ENCODE measurements around the gene PDZD7.

PDZD7 gene

DNA sequence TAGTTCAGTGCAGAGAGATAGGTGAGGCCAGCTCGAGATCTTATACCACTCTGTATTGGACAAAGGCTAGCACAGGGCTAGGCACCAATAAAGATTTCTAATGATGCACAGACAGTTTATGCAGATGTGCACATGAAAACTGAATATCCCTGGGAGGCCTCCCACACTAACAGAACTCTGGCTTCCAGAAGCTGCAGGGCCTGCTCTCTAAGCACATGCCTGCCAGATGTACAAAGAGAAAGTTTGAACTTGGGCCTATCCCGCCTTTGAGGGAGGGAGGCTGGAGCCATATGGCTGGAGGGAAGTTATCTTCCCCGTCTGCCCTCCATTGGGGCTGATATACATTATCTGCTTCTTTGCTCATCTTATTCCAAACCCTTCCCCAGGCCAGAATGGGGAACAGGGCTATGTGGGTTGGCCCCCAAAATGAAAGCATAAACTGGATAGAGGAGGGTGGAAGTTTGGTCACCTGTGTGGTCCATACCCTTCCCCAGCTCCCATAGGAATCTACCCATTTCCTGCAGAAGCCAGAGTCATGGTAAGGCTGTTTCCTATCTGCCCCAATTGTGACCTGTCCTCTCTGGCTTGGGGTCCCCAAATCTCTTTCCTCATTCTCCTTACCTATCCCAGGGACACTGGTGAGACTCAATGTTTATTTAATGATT, 34.7 kb upstream of the PDZD7 start:
- TF ChIP-seq GATA2 (IDR thresholded peaks at IDR 0.05; ENCODE audit: low read depth, low read length) = no peak
- TF ChIP-seq GATA3 (IDR thresholded peaks at IDR 0.05; ENCODE audit: low read depth, low read length) = no peak

DNA sequence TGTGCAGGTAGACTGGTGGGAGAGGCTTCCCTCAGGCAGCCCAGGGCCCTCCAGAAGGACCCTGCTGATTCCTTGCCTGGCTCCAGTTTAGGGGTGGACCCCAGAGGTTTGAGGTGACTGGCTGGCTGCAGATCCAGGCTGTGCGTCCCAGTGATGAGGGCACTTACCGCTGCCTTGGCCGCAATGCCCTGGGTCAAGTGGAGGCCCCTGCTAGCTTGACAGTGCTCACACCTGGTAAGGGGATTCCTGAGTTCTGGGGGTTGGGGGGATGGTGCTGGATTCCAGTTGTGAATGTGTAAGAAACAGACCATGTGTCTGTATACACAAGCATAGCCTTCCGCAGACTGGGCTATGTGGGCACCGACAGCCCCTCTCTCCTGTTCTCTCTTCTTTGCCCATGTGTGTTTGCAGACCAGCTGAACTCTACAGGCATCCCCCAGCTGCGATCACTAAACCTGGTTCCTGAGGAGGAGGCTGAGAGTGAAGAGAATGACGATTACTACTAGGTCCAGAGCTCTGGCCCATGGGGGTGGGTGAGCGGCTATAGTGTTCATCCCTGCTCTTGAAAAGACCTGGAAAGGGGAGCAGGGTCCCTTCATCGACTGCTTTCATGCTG, 33.6 kb upstream of the PDZD7 start:
- TF ChIP-seq GATA2 (IDR thresholded peaks at IDR 0.05; ENCODE audit: low read depth, low read length) (no peak), GATA3 (IDR thresholded peaks at IDR 0.05; ENCODE audit: low read depth, low read length) (no peak)

DNA sequence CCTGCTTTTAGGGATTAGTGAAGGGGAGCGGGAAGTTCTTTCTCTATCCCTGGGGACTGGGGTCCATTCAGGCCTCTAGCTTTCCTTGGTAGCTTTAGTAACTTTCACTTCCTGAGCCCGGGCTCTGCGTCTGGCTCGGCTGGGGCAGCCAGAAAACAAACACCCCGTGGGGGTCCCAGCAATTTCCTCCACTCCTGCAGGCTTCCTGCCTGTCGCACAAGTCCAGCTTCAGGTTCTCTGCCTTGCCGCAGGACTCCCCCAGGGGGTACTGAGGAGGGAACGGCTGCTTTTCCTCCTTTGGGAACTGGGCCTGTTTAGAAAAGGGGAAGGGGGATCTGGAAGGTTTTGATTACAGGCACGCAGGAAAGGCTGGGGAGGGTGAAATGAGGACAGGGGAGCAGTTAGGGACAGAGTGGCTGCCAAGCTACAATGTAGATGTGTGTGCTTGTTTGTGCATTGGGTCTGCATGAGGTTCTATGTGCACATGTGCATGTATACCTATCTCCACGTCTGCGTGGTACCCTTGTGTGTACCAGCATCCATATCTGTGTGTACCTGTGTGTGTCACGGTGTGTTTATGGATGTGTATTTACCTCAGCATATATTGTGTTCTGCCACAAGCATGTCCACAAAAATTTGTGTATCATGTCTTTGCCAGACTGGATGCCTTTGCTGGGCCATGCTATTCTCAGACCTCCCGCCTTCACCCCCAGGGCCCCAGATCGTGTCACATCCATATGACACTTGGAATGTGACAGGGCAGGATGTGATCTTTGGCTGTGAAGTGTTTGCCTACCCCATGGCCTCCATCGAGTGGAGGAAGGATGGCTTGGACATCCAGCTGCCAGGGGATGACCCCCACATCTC, 32.9 kb upstream of the PDZD7 start:
- TF ChIP-seq GATA3 (IDR thresholded peaks at IDR 0.05; ENCODE audit: low read depth, low read length) (no peak), GATA2 (IDR thresholded peaks at IDR 0.05; ENCODE audit: low read depth, low read length) (no peak)

DNA sequence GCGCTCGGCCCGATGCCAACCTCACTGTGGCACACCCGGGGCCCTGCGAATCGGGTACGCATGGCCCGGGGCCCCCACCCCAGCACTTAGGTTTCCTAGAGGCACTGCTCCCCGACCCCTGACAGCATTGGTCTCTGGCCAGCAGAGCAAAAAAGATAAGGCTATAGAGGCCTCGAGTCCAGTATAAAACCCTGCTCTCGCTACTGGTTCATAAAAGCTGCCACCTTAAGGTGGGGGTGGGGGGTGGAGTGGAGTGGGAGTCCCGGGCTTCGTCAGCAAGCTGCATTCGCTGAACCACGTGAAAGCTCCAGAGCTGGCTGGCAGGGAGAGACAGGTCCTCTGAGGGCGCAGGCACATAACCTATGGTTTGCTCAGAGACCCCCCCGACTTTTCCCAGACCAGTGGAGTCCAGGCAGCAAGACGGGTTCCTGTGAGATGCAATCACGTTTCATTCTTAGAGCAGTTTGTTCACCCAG, 32.2 kb upstream of the PDZD7 start:
- TF ChIP-seq GATA3 (IDR thresholded peaks at IDR 0.05; ENCODE audit: low read depth, low read length) (no peak), GATA2 (IDR thresholded peaks at IDR 0.05; ENCODE audit: low read depth, low read length) (no peak)

DNA sequence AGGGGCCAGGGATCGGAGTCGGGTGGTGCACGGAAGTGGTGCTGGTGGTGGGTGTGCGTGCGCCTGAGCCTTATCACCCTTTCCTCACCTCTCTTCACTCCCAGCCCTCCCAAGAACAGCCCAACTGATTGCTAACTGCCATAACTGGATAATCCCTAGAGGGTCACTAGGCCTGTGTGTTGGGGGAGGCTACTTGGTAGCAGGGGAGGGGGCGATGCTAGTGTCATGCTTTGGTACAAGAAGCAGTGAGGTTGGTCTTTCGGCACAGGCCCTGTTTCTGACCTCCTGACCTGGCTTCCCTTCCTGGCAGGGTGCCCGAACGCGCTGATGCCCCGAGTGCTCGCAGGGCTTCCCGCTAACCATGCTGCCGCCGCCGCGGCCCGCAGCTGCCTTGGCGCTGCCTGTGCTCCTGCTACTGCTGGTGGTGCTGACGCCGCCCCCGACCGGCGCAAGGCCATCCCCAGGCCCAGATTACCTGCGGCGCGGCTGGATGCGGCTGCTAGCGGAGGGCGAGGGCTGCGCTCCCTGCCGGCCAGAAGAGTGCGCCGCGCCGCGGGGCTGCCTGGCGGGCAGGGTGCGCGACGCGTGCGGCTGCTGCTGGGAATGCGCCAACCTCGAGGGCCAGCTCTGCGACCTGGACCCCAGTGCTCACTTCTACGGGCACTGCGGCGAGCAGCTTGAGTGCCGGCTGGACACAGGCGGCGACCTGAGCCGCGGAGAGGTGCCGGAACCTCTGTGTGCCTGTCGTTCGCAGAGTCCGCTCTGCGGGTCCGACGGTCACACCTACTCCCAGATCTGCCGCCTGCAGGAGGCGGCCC, 31.5 kb upstream of the PDZD7 start:
- TF ChIP-seq GATA2 (IDR thresholded peaks at IDR 0.05; ENCODE audit: low read depth, low read length) = no peak
- TF ChIP-seq GATA3 (IDR thresholded peaks at IDR 0.05; ENCODE audit: low read depth, low read length) = no peak

DNA sequence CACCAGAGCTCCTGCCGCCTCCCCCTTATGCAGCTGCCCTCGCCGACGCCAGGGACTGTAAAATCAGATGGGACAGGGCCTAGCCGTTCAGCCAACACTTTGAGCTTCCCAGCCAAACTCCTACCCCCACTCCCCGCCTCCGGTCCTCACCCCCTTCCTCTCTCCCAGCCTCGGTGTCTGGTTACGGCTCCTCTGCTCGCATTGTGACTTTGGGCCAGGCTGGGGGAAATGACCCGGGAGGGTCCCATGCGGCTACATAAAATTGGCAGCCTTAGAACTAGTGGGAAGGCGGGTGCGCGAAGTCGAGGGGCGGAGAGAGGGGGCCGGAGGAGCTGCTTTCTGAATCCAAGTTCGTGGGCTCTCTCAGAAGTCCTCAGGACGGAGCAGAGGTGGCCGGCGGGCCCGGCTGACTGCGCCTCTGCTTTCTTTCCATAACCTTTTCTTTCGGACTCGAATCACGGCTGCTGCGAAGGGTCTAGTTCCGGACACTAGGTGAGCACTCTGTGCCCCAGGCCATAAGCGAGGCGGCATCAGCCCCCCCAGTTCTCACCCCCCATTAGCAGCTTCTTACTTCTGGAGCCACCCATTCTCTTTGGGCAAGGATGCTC, 30.8 kb upstream of the PDZD7 start, which contains the start of gene KAZALD1:
Gene KAZALD1, plus strand, starts transcription at position 366 of the 608 bp plus-strand sequence. CDS start 604 bp downstream, outside the sequence.
- TF ChIP-seq GATA3 (IDR thresholded peaks at IDR 0.05; ENCODE audit: low read depth, low read length) = no peak
- no peak for TF ChIP-seq GATA2 (IDR thresholded peaks at IDR 0.05; ENCODE audit: low read depth, low read length)

DNA sequence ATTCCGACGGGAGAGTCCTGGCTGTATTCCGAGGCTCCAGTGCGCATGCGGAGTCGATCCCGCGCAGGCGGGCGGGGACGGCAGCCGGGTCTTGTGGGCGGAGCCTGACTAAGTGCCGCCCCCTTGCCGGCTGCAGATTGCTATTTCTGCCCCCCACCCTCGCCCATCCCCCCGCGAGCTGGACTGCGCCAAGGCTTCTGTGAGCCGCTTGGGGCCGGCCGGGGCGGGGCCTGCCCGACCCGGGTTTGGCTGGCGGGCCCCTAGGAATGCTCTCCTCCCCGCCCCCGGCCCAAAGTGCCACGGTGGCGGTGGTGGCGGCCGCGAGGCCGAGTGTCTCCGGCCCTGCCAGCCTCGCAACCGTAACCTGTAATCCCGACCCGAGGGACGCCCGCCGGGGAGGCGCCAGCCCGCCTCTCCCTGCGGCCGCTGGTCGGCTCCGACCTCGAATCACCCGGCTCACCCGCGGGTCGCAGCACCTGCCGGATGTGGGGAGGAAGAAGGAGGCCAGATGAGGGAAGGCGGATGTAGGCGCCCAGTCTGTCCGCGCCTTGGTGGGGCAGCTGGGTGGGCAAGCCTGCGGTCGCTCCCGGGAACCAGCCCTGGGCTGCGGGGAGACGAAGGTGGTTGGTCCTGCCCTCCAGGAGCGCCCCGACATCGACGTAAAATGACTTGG, 30.2 kb upstream of the PDZD7 start:
- TF ChIP-seq GATA3 (IDR thresholded peaks at IDR 0.05; ENCODE audit: low read depth, low read length) = no peak

DNA sequence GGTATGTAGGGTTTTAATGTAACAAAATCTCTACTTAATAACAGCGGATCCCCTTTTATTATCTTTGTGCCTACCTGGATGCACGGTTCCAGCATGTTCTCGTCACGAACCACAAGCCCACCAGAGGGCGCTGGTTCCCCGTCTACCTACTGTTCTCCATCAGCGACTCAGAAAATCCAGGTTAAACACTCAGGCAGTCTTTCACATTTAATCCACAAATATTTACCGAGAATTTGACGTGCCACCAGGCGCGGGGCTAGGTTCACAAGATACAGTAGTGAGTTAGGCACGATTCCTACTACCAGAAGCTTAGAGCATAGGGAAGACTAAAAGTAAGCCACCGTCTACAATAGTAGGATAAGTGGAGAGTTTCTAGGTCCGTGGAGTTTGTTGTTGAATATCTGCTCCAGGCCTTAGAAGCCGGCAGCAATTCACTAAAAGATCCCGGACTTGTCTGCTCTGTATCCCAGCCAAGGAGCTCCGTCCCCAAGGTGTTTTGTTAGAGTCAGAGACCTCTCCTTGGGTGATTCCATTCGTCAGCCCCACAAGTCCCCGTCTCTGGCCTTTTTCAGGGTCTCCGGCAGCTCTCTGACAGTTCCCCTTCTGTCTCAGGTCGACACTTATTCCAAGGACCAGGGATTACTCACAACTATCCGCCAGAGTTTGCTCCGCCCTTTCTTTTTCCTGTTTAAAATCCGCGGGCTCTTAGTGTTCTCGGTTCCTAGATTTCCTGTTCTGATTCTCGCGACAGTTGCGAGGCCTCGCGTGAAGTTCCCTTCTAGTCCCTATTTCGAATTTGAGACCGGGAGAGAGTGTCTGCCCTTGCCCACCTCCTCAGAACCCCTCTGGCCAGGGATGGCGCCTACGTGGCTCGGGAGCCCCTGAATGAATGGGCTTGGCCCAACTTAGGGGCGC, 29.4 kb upstream of the PDZD7 start:
- TF ChIP-seq GATA2 (IDR thresholded peaks at IDR 0.05; ENCODE audit: low read depth, low read length) (no peak), GATA3 (IDR thresholded peaks at IDR 0.05; ENCODE audit: low read depth, low read length) (no peak)

DNA sequence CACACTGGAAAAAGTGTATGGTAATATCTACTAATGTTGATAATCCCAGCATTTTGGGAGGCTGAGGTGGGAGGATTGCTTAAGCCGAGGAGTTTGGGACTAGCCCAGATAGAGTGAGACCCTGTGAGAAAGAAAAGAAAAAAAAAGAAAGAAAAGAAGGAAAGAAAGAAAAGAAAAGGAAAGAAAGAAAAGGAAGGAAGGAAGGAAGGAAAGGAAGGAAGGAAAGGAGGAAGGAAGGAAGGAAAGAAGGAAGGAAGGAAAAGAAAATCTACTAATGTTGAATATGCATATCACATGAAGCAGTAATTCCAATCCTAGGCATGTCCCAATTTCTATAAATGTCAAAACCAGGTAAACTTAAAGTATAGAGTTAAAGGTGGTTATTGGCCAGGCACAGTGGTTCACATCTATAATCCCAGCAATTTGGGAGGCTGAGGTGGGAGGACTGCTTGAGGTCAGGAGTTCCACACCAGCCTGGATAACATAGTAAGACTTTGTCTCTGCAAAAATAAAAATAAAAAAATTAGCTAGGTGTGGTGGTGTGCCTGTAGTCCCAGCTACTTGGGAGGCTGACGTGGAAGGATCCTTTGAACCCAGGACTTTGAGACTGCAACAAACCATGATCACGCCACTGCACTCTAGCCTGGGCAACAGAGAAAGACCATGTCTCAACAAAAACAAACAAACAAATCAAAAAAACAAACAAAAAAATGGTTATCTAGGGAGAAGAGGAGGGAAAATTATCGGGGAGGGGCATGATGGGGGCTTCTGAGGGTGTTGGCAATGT, 25.6 kb upstream of the PDZD7 start:
- TF ChIP-seq GATA2 (IDR thresholded peaks at IDR 0.05; ENCODE audit: low read depth, low read length) = no peak
- no peak for TF ChIP-seq GATA3 (IDR thresholded peaks at IDR 0.05; ENCODE audit: low read depth, low read length)

DNA sequence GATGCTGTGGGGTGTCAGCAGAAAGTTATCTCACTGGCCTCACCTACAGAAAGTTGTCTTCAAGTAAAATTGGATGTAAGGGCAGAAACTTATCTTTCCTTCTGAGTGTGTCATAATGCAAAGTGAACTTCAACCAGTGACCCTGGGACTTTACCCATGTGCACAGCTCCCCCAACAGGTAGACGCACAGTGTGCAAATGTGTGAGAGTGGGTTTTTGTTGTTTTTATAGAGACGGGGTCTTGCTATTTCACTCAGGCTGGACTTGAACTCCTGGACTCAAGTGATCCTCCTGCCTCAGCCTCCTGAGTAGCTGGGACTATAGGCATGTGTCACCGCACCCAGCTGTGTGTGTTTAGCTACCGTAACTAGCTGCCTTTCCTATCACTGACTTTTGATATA, 24.5 kb upstream of the PDZD7 start:
- no peak for TF ChIP-seq GATA2 (IDR thresholded peaks at IDR 0.05; ENCODE audit: low read depth, low read length)
- TF ChIP-seq GATA3 (IDR thresholded peaks at IDR 0.05; ENCODE audit: low read depth, low read length) = no peak

DNA sequence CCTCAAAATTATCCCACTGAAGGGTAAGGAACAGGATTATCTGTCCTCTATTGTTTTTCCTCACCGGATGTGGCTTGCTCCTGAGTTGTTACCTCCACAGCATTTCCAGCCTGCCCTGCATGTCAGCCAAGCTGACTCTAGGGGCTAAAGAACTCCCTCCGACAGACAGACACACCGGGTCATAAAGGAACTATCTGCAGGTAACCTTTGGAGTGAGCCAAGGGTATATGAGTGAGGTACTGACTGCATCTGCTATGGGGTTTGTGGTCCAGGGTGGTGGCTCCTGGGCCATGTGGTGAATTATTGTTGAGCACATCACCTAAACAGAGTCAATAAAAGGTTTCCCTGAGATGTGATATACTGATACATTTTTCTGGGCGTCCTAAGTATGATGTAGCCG, 23.9 kb upstream of the PDZD7 start:
- no peak for TF ChIP-seq GATA3 (IDR thresholded peaks at IDR 0.05; ENCODE audit: low read depth, low read length)
- TF ChIP-seq GATA2 (IDR thresholded peaks at IDR 0.05; ENCODE audit: low read depth, low read length) = no peak
